A172 (cell line): ENCODE results near the gene GRID1. TPM values are rescaled to one million over a fixed set of nuclear protein-coding genes. Genes with fewer than 3 reads are reported as not detected.

ENCODE experiments used
- DNase-seq: peaks from one replicate; pipeline ENCODE4 v3.0.0-alpha.2; 2015; ENCODE audit warnings: low spot score
- total RNA-seq: library from RNA; depleted of rRNA; stranded (reverse); fragments of >200 nt; shearing (Covaris generic); gene quantifications from 2 replicates; pipeline ENCODE4 v1.2.3, GENCODE V29; 2014

The GRID1 gene
- total RNA-seq, 1 experiment from 2014 or later: 4.9 TPM

DNA sequence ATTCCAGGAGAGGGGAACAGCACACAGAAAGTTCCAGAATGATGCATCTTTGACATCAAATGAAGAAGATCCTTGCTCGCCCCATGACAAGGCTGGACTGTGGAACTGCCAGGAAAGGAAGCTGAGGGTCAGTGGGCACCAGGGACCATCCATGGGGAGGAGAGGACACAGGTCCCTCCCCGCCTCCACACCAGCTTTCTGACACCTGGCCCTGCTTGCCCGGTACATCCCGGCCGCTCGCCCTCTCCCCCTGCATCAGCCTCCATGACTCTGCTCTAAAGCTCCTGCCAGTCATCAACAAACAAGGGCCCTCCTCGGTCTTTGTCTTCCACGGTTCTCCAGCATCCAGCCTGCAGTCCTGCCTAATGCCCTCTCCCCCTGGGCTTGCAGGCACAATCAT lies 222.3 kb downstream of the GRID1 start:
- DNase-seq: no peak

GRCh38 chr10:86141896-86142295 lies 224.7 kb downstream of the GRID1 start:
- no peak for DNase-seq

GRCh38 chr10:86139066-86139657 lies 227.4 kb downstream of the GRID1 start:
- DNase-seq: no peak

DNA sequence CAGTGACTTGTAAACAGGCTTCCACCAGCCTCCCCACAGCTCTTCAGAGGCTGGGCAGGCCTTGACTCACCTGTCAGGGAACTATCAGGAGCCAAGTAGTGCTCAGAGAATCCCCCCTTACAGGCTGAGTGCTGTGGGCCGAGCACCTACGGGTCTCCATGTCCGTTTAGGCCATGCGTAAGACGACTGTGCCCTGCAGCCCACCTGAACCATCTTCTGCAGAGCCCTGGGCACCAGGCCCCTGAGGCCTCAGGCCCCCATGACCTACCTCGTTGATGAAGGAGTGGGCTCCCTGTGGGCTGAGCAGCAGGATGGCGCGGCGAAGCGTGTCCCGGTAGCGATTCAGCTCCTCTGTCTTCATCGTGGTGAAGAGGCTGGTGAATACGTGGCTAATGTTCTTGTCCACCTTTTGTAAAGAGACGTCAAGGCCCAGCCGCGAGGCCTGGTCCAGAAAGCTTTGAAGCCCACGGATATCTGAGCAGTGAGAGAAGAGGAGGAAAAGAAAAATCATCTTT lies 228.0 kb downstream of the GRID1 start:
- DNase-seq: no peak

GRCh38 chr10:86137561-86137960 lies 229.0 kb downstream of the GRID1 start:
- DNase-seq: no peak

- DNase-seq: no peak
Measured at GRCh38 chr10:86136934-86137333, 229.7 kb downstream of the GRID1 start.

GRCh38 chr10:86135191-86135590 lies 231.4 kb downstream of the GRID1 start:
- no peak for DNase-seq

GRCh38 chr10:86130737-86131475 lies 235.7 kb downstream of the GRID1 start:
- DNase-seq: no peak

GRCh38 chr10:86130041-86130440 lies 236.6 kb downstream of the GRID1 start:
- no peak for DNase-seq

DNA sequence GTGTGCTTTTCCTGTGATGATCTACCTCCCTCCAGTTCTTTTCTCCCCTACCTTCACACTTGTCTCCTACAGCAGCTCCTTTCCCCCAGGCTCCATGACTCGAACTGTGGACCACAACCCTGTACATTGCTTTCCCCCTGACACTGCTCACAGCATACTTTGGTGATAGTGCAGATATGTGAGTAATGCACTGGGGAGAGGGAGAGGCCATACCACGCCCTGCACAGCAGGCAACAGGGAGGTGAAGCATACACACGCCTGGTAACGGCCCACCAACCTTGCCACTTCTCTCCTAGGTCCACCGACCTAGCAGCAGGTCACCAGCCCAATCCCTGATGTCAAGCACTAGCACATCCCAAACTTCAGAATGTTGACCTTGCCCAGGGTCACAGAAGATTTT lies 238.2 kb downstream of the GRID1 start:
- DNase-seq: no peak

DNA sequence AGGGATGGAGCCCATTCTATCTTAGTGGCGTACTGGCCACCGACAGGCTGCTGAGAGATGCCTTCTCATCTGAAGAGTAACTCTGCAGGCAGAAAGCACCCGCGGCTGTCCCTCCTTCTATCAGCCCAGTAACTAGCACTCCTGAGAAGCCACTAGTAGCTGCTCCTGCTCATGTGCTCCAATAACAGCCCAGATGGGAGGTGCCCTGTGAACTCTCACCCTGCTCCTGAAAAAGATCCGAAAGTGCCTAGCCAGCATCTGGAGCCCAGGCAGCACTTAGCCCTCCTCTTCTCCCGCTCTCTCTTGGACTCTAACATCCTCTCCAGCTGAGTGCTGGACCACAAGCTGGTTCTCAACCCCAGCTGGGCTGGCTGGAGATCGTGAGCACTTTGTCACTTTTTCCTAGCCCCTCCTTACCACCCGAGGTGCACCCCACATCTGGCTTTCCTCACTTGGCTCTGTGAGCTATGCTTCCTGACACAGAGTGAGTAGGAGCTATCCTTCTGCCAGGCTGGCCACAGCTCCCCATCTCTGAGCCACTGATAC lies 239.2 kb downstream of the GRID1 start:
- no peak for DNase-seq

GRCh38 chr10:86124734-86125133 lies 241.9 kb downstream of the GRID1 start:
- no peak for DNase-seq

- no peak for DNase-seq
Measured at GRCh38 chr10:86123715-86124114, 242.9 kb downstream of the GRID1 start.

DNA sequence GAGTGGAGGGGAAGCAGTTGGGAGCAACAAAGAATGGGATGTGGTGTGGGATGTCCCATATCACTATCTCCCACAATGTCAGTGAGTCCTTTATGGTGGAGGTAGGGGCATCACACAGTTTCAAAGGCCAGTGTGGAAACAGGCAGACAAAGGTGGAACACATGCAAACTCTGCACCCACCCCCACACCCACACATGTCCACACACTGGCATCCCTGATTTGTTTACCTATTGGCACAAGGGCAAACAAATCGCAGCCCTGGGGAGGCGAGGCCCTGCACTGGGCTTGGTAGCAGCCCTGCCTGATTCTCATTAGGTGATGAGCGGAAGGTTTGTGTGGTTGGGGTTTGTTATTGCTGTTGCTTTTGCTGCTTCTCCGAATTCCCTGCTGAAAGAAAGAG lies 243.3 kb downstream of the GRID1 start:
- DNase-seq: no peak

DNA sequence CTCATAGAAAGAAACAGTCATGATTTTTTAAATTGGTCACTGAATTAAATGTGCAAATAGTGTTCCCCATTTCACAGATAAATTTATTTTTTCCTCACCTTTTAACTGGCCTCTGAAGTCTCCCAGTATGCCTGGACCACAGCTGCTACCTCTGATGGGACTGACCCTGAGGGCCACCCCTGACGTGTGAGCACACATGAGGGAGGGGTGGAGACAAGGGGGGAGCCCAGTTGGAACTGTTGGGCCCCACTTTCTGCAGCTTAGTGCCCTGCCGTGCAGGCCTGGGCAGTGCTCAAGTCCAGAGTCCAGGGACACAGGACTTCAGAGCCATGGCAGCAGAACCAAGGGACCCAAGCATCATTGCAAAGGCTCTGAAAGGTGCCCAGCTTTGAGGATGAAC lies 243.9 kb downstream of the GRID1 start:
- DNase-seq: no peak

DNA sequence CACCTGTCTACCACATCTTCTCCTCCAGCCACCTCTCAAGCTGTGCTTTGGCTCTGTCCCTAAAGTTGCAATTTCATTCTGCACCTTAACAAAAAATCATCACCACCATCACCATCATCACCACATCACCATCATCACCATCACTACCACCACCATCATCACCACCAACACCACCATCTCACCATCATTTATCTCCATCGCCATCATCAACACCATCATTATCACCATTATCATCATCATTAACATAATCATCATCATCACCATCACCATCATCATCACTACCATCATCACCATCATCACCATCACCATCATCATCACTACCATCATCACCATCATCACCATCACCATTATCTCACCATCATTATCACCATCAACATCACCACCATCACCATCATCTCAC lies 245.4 kb downstream of the GRID1 start:
- no peak for DNase-seq

DNA sequence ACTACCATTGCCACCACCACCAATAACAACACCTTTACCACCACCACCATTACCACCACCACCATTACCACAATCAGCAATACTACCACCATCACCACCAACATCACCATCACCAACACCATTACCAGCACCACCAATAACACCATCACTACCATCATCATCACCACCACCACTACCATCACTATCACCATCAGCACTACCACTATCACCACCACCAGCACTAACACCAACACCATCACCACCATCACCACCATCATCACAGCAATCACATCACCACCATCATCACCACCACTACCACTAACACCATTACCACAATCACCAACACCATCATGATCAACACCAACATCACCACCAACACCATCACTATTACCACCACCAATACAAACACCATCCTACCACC lies 249.5 kb downstream of the GRID1 start:
- DNase-seq: no peak

GRCh38 chr10:86113983-86114382 lies 252.6 kb downstream of the GRID1 start:
- no peak for DNase-seq

DNA sequence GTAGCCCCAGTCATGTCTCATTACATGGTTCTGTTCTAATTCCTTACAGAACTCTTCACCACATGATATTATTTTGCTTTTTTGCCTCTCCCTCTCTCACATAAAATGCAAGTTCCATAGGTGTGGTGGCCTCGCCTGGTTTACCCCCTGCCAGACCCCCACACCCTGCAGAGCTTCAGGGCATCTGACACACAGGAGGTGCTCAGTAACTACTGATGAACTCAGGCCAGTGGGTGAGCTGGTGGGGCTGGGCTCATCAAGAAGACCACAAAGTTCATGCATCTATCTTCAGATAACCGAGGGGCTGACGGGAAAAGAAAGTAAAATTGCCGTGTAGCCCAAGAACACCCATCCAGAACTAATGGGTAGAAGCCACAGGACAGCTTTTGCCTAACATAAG lies 253.1 kb downstream of the GRID1 start:
- no peak for DNase-seq

DNA sequence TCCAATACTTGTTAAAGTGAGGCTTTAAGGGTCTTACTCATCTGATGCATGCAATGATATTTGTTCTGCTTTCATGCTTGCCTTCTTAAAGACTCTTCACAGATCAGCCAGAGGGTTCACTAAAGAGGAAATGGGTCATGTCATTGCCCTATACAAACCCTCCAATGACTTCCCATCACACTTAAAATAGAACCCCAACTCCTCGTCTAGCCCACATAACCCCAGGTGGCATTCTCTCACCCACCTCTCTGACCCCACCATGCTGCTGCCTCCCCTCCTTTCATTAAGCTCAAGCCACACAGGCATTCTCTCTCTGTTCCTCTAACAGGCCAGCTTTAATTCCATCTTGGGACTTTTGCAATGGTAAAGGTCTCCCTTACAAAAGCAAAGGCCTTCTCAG lies 253.6 kb downstream of the GRID1 start:
- no peak for DNase-seq

- no peak for DNase-seq
Measured at GRCh38 chr10:86111902-86112545, 254.6 kb downstream of the GRID1 start.

GRCh38 chr10:86110156-86110786 lies 256.3 kb downstream of the GRID1 start:
- DNase-seq: no peak
